Stomach (tissue), 9 donors: ENCODE measurements around the gene TFIP11. TPM values are rescaled to one million over a fixed set of nuclear protein-coding genes. Genes with fewer than 3 reads are reported as not detected.

Experiments used
- DNase-seq, 2 donors: peaks; one replicate each; pipeline versions ENCODE4 v3.0.0 to v3.0.0-alpha.2; 2013 to 2019
- H3K27ac ChIP-seq, 5 donors: fragments of 200-600 bp in 4 of 5; sonication (generic) in 4 of 5; one replicate each; pipeline ENCODE4 v1.5.1; 2013 to 2019; ENCODE audit warnings: mild to moderate bottlenecking in 1 of 5, moderate library complexity in 1 of 5
- H3K27me3 ChIP-seq, 3 donors: fragments of 200-600 bp; sonication (generic); one replicate each; pipeline ENCODE4 v1.5.1; 2017 to 2019; ENCODE audit warnings: mixed run types in 1 of 3
- H3K36me3 ChIP-seq, 4 donors: fragments of 200-600 bp; sonication (generic); 1 replicate in 3 of 4; 2 replicates in 1 of 4; pipeline ENCODE4 v1.5.1; 2016 to 2019
- H3K4me1 ChIP-seq, 4 donors: fragments of 200-600 bp; sonication (generic); one replicate each; pipeline ENCODE4 v1.5.1; 2016 to 2019
- H3K4me3 ChIP-seq, 4 donors: fragments of 200-600 bp; sonication (generic) in 3 of 4; one replicate each; pipeline ENCODE4 v1.5.1; 2016 to 2019; ENCODE audit warnings: mild to moderate bottlenecking in 1 of 4
- H3K9me3 ChIP-seq, 4 donors: fragments of 200-600 bp; sonication (generic); one replicate each; pipeline ENCODE4 v1.5.1; 2016 to 2019
- EP300 ChIP-seq: sonication (generic); formaldehyde crosslinking; IDR thresholded peaks from one replicate; pipeline ENCODE4 v1.6.1; 2017; ENCODE audit warnings: antibody characterized with exemption
- POLR2A ChIP-seq, 4 donors: fragments of 450-650 bp; IDR thresholded peaks; one replicate each; pipeline ENCODE4 v1.6.1; 2016; ENCODE audit warnings: antibody characterized with exemption in 4 of 4, control low read depth in 2 of 4, mild to moderate bottlenecking in 1 of 4, moderate library complexity in 1 of 4
- POLR2AphosphoS5 ChIP-seq, 3 donors: sonication (generic); formaldehyde crosslinking; IDR thresholded peaks; one replicate each; pipeline ENCODE4 v1.6.1; 2016; ENCODE audit warnings: antibody characterized with exemption in 3 of 3
- WGBS, 5 donors: extraction: QIAGEN DNeasy Blood & Tissue Kit in 3 of 5; methylation state at CpG; one replicate each; pipeline versions ENCODE4 v1.1.5 to v1.1.7; 2013 to 2018; 5-methylcytosine and 5-hydroxymethylcytosine counted together
- intact Hi-C: fragments of 100-400 bp; cut with DNase I; formaldehyde crosslinking; loops from one replicate; pipeline ENCODE4 v1.15.1; 2023; ENCODE audit warnings: low total_unique reads
- polyA plus RNA-seq, 3 donors: library from polyadenylated mRNA; stranded (reverse); fragments of 200-250 nt; gene quantifications; one replicate each; pipeline ENCODE4 v1.2.3, GENCODE V29; 2013
- total RNA-seq, 5 donors: library from RNA; depleted of rRNA; stranded (reverse); fragments of >200 nt; gene quantifications; one replicate each; pipeline versions ENCODE4 v1.1.0 to v1.2.3, GENCODE V29; 2014 to 2016
- TF ChIP-seq, protein P1 (sequence below), 7 experiments: fragments of 450-650 bp in 4 of 7; fragments of 200-600 bp in 3 of 7; sonication (generic) in 3 of 7; IDR thresholded peaks; one replicate each; pipeline ENCODE4 v1.5.1; 2016 to 2019; ENCODE audit warnings: antibody characterized with exemption in 7 of 7, control low read depth in 2 of 7, mild to moderate bottlenecking in 1 of 7
- donor health status: healthy with polysubstance abuse.
- donor health status: Bipolar disorder and iron deficiency.
- donor health status: healthy.

The TFIP11 gene
- total and polyA plus RNA-seq, 8 donors: 11.6 to 48.7 (median 22.3) TPM

DNA sequence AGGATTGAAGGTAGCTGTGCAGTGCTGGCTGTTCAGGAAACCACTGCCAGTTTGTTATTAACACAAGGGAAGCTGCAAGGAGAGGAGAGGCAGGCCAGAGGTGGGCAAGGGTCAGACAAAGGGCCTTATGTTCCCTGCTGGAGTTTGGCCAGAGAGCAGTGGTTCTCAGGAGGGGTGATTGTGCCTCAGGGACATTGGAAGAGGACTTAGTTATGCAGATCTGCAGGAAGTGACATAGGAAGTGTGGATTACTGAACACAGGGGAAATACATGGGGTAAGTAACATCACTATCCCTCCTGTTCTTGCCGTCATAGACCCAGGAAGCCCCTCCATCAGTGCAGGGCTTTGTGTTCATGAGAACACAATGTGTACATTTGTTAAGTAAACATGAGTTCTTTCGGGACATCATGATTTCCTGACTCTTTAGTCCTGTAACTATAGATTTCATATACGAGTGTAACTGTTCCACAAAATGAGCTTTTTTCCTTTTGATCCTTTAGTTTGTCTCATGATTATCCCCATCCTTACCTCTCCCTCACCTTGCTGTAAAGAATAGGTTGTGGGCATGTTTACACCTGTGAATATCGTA is 22.7 kb downstream of the TFIP11 start:
- Histone ChIP-seq H3K27ac (no peak overlapping the region), H3K27me3 (no peaks in the 10 kb centered on the region), H3K9me3 (no peaks in the 10 kb centered on the region), H3K4me3 (no peak overlapping the region), H3K36me3 (peaks cover 43 to 85% (median 80%) of the 10 kb centered on the region in 4 donors), H3K4me1 (peaks cover 7 to 19% (median 15%) of the 10 kb centered on the region in 4 donors)
- WGBS, 5 donors: 46 to 59% (median 56%) methylated on average over 4 of the region's 4 CpGs
- intact Hi-C loops: no loop called here
- no peak for DNase-seq
- TF ChIP-seq, protein P1, sequence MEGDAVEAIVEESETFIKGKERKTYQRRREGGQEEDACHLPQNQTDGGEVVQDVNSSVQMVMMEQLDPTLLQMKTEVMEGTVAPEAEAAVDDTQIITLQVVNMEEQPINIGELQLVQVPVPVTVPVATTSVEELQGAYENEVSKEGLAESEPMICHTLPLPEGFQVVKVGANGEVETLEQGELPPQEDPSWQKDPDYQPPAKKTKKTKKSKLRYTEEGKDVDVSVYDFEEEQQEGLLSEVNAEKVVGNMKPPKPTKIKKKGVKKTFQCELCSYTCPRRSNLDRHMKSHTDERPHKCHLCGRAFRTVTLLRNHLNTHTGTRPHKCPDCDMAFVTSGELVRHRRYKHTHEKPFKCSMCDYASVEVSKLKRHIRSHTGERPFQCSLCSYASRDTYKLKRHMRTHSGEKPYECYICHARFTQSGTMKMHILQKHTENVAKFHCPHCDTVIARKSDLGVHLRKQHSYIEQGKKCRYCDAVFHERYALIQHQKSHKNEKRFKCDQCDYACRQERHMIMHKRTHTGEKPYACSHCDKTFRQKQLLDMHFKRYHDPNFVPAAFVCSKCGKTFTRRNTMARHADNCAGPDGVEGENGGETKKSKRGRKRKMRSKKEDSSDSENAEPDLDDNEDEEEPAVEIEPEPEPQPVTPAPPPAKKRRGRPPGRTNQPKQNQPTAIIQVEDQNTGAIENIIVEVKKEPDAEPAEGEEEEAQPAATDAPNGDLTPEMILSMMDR (IDR thresholded peaks at IDR 0.05): no peak
- TF ChIP-seq POLR2A (IDR thresholded peaks at IDR 0.05) (no peak), POLR2AphosphoS5 (IDR thresholded peaks at IDR 0.05) (no peak), EP300 (no peak)

DNA sequence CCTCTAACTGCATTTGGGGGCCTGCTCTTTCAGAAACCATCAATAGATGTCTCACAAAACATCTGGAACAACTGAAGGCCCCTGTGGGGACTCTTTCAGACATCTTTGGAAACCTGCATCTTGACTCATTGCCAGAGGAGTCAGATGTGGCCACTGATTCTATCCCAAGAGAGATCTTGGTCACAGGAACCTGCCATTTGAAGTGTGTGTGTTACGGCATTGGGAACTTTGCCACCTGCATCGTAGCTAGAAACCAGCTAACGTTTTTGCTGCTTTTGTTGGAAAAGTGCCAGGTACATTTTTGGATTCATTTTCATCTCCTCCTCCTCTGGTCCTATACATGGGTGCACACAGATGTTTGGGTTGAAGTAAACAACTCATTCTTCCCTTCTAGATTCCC is 24.3 kb downstream of the TFIP11 start:
- intact Hi-C loops: no loop called here
- H3K4me1 ChIP-seq: peaks cover 13 to 29% (median 25%) of the 10 kb centered on the region in 4 donors
- no peaks in the 10 kb centered on the region for H3K27me3 ChIP-seq
- H3K27ac ChIP-seq: no peak overlapping the region
- WGBS, 5 donors: 51 to 64% (median 57%) methylated on average over 3 of the region's 3 CpGs
- TF ChIP-seq POLR2A (IDR thresholded peaks at IDR 0.05) (no peak), EP300 (no peak), POLR2AphosphoS5 (IDR thresholded peaks at IDR 0.05) (no peak)
- TF ChIP-seq, protein P1 (IDR thresholded peaks at IDR 0.05): no peak
- H3K9me3 ChIP-seq: no peaks in the 10 kb centered on the region
- no peak for DNase-seq
- no peak overlapping the region for H3K4me3 ChIP-seq
- H3K36me3 ChIP-seq: peaks cover 27 to 70% (median 64%) of the 10 kb centered on the region in 4 donors

DNA sequence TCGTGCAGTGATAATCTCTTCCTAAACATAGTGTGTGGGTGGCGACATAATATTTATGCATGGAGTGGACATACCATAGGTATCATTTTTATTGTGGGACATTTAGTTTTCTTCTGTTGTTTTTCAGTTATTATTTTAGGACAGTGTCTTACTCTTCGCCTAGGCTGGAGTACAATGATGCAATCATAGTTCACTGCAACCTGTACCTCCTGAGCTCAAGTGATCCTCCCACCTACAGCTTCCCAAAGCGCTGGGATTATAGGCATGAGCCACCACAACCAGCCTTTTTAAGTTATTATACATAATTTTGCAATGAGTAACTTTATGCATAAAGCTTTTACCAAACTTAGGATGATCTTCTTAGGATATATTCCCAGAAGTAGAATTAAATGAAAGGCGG is 25.9 kb downstream of the TFIP11 start:
- 84 to 90% (median 85%) methylated on average over 5 of the region's 5 CpGs for WGBS, 5 donors
- Histone ChIP-seq H3K36me3 (peaks cover 12 to 54% (median 49%) of the 10 kb centered on the region in 4 donors), H3K4me3 (no peak overlapping the region), H3K4me1 (peaks cover 27 to 45% (median 41%) of the 10 kb centered on the region in 4 donors), H3K27ac (no peak overlapping the region), H3K9me3 (no peaks in the 10 kb centered on the region), H3K27me3 (no peaks in the 10 kb centered on the region)
- TF ChIP-seq, protein P1 (IDR thresholded peaks at IDR 0.05): no peak
- TF ChIP-seq POLR2A (IDR thresholded peaks at IDR 0.05) (no peak), POLR2AphosphoS5 (IDR thresholded peaks at IDR 0.05) (no peak), EP300 (no peak)
- no peak for DNase-seq
- intact Hi-C loops: no loop called here

DNA sequence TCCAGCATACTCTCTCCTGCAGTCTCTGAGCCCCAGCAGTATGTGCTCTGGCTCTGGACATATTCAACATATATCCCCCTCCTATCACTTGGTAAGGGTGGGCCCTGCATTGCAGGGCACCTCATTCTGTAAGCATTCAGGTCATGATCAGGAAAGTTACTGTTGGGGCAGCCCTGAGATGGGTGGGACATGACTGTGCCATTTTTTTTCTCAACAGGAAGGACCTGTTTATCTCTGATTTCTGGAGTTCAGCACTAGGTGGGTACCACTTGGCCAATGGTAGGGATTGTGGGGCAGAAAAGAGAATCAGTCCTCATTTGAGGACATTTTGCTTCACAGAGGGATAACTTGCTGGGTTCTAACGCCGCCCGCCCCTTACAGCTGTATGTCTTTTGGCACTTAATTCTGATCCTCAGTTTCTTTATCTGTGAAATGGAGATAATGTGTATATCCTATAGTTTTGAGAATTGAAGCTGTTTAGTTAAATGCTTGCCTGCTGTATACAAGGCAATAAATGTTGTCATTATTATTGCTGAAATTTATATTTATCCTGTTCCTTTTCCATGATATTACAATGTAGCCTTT is 26.4 kb downstream of the TFIP11 start:
- H3K4me1 ChIP-seq: peaks cover 32 to 50% (median 46%) of the 10 kb centered on the region in 4 donors
- no peaks in the 10 kb centered on the region for H3K9me3 ChIP-seq
- H3K27me3 ChIP-seq: no peaks in the 10 kb centered on the region
- no peak for DNase-seq
- H3K4me3 ChIP-seq: no peak overlapping the region
- H3K27ac ChIP-seq: no peak overlapping the region
- TF ChIP-seq, protein P1 (IDR thresholded peaks at IDR 0.05): no peak
- no peak for TF ChIP-seq POLR2A (IDR thresholded peaks at IDR 0.05)
- TF ChIP-seq EP300: no peak
- no peak for TF ChIP-seq POLR2AphosphoS5 (IDR thresholded peaks at IDR 0.05)
- intact Hi-C loops: no loop called here
- H3K36me3 ChIP-seq: peaks cover 7 to 52% (median 45%) of the 10 kb centered on the region in 4 donors
- 55 to 86% (median 61%) methylated on average over 3 of the region's 3 CpGs for WGBS, 5 donors
